Inflammatory macrophage (primary cell): ENCODE results near the gene SLC45A1.

Experiments used
- DNase-seq, 2 donors: peaks; one replicate each; pipeline ENCODE4 v3.0.0-alpha.2; 2020 to 2022

Gene SLC45A1

GRCh38 chr1:8337776-8338525 lies 20.0 kb downstream of the SLC45A1 start:
- no peak for DNase-seq

- DNase-seq: no peak
These were observed 20.8 kb downstream of the SLC45A1 start for GRCh38 chr1:8338526-8339202.

- no peak for DNase-seq
These were observed 21.3 kb downstream of the SLC45A1 start for GRCh38 chr1:8339203-8339600.

GRCh38 chr1:8340448-8340847 lies 22.5 kb downstream of the SLC45A1 start:
- no peak for DNase-seq

GRCh38 chr1:8342325-8342724 lies 24.4 kb downstream of the SLC45A1 start:
- no peak for DNase-seq

GRCh38 chr1:8343044-8343443 lies 25.1 kb downstream of the SLC45A1 start:
- DNase-seq: no peak

- no peak for DNase-seq
These were observed 25.6 kb downstream of the SLC45A1 start for GRCh38 chr1:8343464-8344001.

GRCh38 chr1:8344893-8345507 lies 27.1 kb downstream of the SLC45A1 start:
- no peak for DNase-seq

- no peak for DNase-seq
These were observed 27.9 kb downstream of the SLC45A1 start for GRCh38 chr1:8345621-8346415.

GRCh38 chr1:8347635-8348034 lies 29.7 kb downstream of the SLC45A1 start:
- DNase-seq: no peak

GRCh38 chr1:8348047-8348776 lies 30.3 kb downstream of the SLC45A1 start:
- DNase-seq: no peak

- DNase-seq: peak; percentile 37 to 54
These were observed 31.0 kb downstream of the SLC45A1 start for GRCh38 chr1:8348777-8349472.

- DNase-seq: no peak
These were observed 31.6 kb downstream of the SLC45A1 start for GRCh38 chr1:8349473-8349865.

- DNase-seq: no peak
These were observed 32.0 kb downstream of the SLC45A1 start for GRCh38 chr1:8349961-8350360.

GRCh38 chr1:8350914-8351684 lies 33.2 kb downstream of the SLC45A1 start:
- no peak for DNase-seq

- DNase-seq: no peak
These were observed 34.0 kb downstream of the SLC45A1 start for GRCh38 chr1:8351693-8352470.

- no peak for DNase-seq
These were observed 34.5 kb downstream of the SLC45A1 start for GRCh38 chr1:8352471-8352845.

- no peak for DNase-seq
These were observed 35.2 kb downstream of the SLC45A1 start for GRCh38 chr1:8352886-8353785.

- DNase-seq: no peak
These were observed 36.1 kb downstream of the SLC45A1 start for GRCh38 chr1:8354038-8354437.
